ENCODE data around the gene RINL.
"Not testable (repeated sequence)": the region's sequence is repeated elsewhere in the genome, so short reads cannot be mapped to it uniquely, and the experiment has no call there.

RINL gene

DNA sequence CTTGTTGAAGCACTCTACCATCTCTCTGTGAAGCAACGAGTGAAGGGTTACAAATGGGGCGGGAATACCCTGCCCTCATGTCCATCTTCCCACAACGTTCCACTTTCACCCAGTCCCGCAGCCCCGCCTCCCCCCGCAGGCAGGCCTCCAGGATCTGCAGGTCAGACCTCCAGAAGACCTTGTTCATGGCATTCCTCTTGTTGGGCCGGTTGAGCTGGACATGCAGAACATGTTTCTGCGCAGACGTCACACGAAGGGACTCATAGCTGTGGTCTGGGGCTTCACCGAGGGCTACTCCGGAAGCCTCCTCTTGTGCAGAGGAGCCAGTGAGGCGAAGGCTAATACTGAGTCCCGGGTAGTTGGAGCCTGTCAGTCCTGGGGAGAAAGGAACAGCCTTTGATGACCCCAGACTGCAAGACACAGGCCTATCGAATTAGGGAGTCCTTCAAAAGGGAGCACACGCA lies 46.9 kb downstream of the RINL start:
- no peak for DNase-seq

DNA sequence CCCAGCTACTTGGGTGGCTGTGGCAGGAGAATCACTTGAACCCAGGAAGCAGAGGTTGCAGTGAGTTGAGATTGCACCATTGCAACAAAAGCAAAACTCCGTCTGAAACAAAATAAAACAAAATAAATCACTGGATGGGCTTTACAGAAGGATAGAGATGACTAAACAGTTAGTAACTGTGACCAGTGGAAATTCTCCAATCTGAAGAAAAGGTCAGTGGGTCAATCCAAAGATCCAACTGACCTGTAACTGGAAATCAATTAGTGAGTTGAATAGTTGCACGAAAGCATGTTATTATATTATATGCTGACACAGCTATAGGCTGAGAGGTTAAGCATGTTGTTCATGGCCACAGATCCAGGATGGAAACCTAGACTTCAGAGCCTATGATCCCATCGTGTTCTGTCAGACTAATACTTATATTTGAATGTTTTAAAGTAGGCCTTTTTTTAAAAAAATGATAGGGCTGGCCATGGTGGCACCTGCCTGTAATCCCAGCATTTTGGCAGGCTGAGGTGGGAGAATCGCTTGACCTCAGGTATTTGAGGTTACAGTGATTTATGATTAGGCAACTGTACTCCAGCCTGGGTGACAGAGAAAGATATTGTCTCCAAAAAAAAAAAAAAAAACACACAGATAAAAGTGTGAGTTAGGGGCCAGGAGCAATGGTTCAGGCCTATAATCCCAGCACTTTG lies 47.9 kb downstream of the RINL start:
- DNase-seq = no peak

DNA sequence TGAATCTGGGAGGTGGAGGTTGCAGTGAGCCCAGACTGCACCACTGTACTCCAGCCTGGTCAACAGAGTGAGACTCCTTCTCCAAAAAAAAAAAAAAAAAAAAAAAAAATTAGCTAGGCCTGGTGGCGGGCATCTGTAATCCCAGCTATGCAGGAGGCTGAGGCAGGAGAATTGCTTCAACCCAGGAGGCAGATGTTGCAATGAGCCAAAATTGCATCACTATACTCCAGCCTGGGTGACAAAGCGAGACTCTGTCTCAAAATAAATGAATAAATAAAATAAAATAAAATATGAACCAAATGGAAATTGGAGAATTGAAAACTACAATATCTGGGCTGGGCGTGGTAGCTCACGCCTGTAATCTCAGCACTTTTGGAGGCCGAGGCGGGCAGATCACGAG lies 48.9 kb downstream of the RINL start:
- DNase-seq = not testable (repeated sequence)

DNA sequence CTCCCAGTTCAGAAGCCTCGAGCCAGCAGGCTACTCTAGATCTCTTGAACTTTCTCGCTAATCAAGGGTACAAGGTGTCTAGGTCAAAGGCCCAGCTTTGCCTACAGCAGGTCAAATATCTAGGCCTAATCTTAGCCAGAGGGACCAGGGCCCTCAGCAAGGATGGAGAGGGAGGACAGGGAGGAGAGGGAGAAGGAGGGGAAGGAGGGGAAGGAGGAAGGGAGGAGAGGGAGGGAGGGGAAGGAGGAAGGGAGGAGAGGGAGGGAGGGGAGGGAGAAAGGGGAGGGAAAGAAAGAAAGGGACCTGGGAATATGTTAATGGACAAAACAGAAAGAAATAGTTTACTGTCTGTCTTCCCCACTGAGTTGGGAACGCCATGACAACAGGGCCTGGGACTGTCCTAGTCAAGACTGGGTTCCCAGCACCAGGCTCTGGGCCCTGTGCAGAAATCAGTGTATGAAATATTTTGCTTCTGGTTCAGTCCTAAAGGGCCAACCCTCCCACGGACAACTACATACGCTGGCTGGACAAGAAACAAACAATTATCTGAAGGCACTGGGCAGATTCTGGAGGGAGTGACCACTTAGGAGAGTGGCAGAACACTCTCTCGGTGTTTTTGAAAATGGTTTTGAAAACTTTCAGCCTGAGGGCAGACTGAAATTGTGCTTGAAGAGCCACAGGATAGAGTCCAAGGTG lies 51.1 kb downstream of the RINL start:
- no peak for DNase-seq

DNA sequence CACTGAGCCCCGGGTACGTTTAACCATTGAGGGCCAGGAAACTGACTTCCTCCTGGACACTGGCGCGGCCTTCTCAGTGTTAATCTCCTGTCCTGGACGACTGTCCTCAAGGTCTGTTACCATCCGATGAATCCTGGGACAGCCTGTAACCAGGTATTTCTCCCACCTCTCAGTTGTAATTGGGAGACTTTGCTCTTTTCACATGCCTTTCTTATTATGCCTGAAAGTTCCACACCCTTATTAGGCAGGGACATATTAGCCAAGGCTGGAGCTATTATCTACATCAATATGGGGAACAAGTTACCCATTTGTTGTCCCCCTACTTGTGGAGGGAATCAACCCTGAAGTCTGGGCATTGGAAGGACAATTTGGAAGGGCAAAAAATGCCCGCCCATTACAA lies 52.1 kb downstream of the RINL start:
- not testable (repeated sequence) for DNase-seq

DNA sequence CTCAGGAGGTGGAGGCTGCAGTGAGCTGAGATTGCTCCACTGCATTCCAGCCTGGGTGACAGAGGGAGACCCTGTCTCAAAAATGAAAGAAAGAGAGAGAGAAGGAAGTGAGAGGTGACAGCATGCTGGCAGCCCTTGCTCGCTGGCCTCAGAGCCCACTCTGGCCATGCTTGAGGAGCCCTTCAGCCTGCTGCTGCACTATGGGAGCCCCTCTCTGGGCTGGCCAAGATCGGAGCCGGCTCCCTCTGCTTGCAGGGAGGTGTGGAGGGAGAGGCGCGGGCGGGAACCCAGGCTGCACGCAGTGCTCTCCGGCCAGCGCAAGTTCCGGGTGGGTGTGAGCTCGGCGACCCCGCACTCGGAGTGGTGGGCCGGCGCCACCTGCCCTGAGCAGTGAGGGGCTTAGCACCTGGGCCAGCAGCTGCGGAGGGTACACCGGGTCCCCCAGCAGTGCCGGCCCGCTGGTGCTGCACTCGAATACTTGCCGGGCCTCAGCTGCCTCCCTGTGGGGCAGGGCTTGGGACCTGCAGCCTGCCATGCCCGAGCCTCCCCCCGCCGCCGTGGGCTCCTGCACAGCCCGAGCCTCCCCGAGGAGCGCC lies 56.7 kb downstream of the RINL start:
- DNase-seq = not testable (repeated sequence)

DNA sequence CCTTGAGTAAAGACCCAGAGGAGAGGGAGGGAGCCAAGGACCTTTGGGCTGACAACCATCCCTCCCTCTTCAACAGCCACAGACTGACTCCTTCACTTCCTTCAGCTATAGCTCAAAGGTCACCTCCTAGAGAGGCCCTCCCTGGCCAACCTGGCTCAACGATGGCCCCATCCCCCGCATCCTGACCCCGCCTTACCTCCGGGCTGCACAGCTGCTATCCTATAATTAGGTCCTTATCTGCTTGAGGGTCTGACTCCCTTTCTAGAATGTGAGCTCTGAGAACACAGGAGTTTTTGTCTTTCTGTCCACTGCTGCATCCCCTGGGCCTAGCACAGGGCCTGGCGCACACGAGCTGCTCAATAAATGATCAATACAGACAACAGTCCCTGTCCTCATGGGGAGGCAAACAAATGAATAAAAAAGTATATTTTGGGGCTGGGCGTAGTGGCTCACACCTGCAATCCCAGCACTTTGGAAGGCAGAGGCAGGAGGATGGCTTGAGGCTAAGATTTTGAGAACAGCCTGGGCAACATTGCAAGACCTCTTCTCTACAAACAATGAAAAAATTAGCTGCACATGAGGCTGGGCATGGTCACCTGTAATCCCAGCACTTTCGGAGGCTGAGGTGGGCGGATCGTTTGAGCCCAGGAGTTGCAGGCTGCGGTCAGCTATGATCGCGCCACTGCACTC lies 58.7 kb downstream of the RINL start:
- no peak for DNase-seq

All from NCI-H2107 (cell line).